Mesodermal cell (in vitro differentiated cells): Measurements from ENCODE around the gene MUC16. TPM values are rescaled to one million over a fixed set of nuclear protein-coding genes. Genes with fewer than 3 reads are reported as not detected.
"Not testable (repeated sequence)": the region's sequence is repeated elsewhere in the genome, so short reads cannot be mapped to it uniquely, and the experiment has no call there.

Experiments used
- H3K27ac ChIP-seq: 2 replicates; pipeline ENCODE4 v1.7.0; 2013; ENCODE audit warnings: mild to moderate bottlenecking, low read depth, low read length, moderate library complexity; ENCODE audit not compliant: severe bottlenecking
- H3K36me3 ChIP-seq: 2 replicates; pipeline ENCODE4 v1.7.1; 2013; ENCODE audit warnings: mild to moderate bottlenecking, low read length, moderate library complexity; ENCODE audit not compliant: control insufficient read depth, insufficient read depth
- H3K4me1 ChIP-seq: one replicate; pipeline ENCODE4 v1.7.1; 2013; ENCODE audit warnings: mild to moderate bottlenecking, low read length; ENCODE audit not compliant: insufficient read depth, control insufficient read depth, poor library complexity, severe bottlenecking
- H3K4me3 ChIP-seq: 2 replicates; pipeline ENCODE4 v1.7.0; 2013; ENCODE audit warnings: low read length, control low read depth, mild to moderate bottlenecking; ENCODE audit not compliant: insufficient read depth, poor library complexity, severe bottlenecking; ENCODE audit errors: extremely low read depth
- H3K9me3 ChIP-seq: 2 replicates; pipeline ENCODE4 v1.7.1; 2013; ENCODE audit warnings: mild to moderate bottlenecking, low read length, moderate library complexity; ENCODE audit not compliant: control insufficient read depth
- WGBS, 2 experiments: methylation state at CpG; one replicate each; pipeline ENCODE4 v1.1.5; 2013; ENCODE audit warnings: missing lambda C conversion rate in 2 of 2; ENCODE audit not compliant: insufficient coverage in 2 of 2; 5-methylcytosine and 5-hydroxymethylcytosine counted together
- polyA plus RNA-seq, 2 experiments: library from polyadenylated mRNA; stranded (reverse); fragments of 50-300 nt; gene quantifications; one replicate each; pipeline ENCODE4 v1.2.3, GENCODE V29; 2013

The MUC16 gene
- not detected for polyA plus RNA-seq (2013, experiment 1 of 2)
- polyA plus RNA-seq (2013, experiment 2 of 2), result not detected

DNA sequence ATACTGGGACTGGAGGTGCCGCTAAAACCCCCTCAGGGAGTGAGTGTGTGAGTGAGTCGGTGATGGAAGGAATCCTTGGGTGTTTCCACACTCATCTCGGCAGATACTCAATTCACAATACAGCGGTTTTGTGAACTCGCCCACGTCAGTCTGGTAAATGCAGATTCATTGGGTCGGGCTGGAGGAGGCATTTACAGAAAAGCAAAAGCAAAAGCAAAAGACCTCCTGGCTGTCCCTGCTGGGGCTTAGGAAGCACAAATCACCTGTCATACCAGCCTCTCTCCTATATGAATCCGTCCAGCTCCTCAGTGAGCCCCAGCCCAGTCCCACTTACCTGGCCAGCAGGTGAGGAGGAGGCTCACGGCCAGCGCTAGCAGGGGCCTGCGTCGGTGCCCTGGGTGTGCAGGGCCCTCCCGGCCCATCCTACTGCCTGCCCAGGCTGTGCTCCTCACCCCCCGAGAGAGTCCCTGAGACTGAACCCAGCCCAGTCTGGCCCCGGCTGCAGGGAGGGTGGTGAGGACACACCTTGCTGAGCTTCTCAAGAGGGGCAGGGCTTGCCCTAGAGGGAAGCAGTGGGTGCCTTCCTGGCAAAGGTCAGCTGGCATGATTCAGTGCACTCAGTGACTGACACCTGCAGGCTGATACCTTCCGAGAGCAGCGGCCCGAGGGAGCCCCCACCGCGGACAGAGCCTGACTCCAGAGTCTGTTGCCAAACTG lies at the start of gene MUC16:
TSS of gene MUC16 (minus strand) at position 475 of the 717 bp plus-strand sequence.
- Histone ChIP-seq H3K9me3 (no peaks in the 10 kb centered on the region), H3K4me3 (no peak within 1 kb of the TSS), H3K27ac (no peak within 1 kb of the TSS), H3K36me3 (no peaks in the 10 kb centered on the region), H3K4me1 (no peaks in the 10 kb centered on the region)
- WGBS, 2 experiments, result 87 to 91% methylated on average over 17 to 18 of the region's 20 CpGs

DNA sequence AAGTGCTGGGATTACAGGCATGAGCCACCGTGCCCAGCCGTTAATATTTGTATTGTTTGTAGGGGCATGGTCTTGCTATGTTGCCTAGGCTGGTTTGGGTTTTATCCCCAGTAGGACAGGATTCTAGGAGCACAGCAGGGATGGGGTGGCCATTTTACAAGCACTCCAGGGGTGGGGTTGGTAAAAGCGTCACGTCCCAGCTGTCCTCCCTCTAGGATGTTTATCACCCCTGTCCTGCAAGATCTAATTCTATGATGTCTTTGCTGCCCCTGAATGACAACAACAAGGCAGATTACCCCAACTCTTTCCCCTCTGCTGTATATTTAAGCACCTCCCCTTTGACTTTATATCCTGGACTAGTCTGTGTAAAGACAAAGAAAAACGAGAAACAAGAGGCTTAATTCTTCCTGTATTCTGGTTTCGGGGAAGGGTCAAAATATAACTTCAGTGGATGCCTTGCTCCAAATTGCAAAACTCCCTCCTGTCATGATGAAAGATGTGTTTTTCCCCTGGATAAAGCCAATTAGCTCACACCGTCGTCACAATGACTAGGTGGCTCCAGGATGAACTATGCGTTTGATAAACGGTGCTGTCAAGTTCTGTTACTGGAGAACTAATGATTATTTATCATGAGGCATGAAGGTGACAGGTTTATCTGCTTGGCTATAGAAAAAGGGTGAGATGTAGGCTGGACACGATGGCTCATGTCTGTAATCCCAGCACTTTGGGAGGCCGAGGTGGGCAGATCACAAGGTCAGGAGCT lies 48.9 kb upstream of the MUC16 start:
- Histone ChIP-seq H3K9me3 (no peaks in the 10 kb centered on the region), H3K4me3 (no peak overlapping the region), H3K36me3 (no peaks in the 10 kb centered on the region), H3K4me1 (peaks cover 11% of the 10 kb centered on the region), H3K27ac (no peak overlapping the region)
- WGBS, 2 experiments, result 79 to 83% methylated on average over 10 to 12 of the region's 12 CpGs

DNA sequence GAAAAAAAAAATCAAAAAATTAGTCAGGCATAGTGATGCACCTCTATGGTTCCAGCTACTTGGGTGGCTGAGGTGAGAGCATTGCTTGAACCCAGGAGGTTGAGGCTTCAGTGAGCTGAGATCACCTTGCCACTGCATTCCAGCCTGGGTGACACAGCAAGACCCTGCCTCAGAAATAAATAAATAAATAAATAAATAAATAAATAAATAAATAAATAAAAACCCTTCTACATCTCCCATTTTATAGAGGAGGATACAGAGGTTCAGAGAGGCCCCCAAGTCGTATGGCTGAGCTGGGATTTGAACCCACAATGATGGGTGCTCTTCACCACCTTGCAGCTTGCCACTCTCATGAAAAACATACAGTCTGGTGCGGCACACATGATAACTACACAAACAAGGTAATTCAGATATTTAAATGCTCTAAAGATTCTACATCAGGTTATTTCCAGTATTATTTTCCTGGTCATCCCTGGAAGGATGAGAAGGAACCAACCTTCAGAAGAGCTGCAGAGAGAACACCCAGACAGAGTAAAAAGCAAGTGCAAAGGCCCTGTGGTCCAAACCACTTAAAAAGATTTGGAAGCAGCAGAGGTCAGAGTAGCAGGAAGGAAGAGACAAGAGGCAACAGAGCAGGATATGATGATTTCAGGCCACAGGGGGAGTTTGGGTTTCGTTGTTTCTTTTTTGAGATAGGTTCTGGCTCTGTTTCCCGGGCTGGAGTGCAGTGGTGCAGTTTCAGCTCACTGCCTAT lies 47.5 kb upstream of the MUC16 start:
- 85 to 100% methylated on average over 2 to 3 of the region's 4 CpGs for WGBS, 2 experiments
- peaks cover 11% of the 10 kb centered on the region for H3K4me1 ChIP-seq
- no peaks in the 10 kb centered on the region for H3K9me3 ChIP-seq
- H3K4me3 ChIP-seq, result no peak overlapping the region
- H3K27ac ChIP-seq, result no peak overlapping the region
- no peaks in the 10 kb centered on the region for H3K36me3 ChIP-seq

DNA sequence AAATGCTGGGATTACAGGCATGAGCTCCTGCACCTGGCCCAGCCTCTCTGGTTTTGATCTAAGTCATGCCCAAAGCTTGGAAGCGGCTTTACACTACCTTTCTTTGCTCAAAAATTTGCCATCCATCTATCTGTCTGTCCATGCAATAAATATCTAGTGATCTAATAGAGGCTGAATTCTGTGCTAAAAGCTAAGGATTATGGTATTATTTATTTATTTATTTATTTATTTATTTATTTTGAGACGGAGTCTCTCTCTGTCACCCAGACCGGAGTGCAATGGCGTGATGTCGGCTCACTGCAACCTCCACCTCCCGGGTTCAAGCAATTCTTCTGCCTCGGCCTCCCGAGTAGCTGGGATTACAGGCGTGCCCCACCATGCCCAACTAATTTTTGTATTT lies 45.9 kb upstream of the MUC16 start:
- not testable (repeated sequence) for H3K9me3 ChIP-seq, H3K27ac ChIP-seq, H3K36me3 ChIP-seq, H3K4me3 ChIP-seq
- WGBS, 2 experiments, result 95 to 97% methylated on average over 6 of the region's 9 CpGs
- peaks cover 11% of the 10 kb centered on the region for H3K4me1 ChIP-seq

DNA sequence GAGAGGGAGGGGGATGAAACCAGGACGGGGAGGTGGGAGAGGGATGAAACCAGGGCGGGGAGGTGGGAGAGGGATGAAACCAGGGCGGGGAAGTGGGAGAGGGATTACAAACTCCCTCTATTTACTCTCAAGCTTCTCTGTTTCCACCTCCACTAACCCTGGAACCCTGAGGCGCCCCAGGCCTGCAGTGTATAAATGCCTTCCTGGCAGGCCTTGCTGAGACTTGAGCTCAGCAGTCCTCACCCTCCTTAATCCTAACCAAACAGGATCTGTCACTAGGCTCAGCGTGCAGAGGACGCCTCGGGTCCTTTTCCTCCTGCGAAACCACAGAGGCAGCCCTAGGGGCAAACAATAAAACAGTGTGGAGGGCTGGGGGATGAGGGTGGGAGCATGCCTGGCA lies 44.6 kb upstream of the MUC16 start:
- 14 to 30% methylated on average over 1 to 3 of the region's 8 CpGs for WGBS, 2 experiments
- Histone ChIP-seq H3K4me3 (no peak overlapping the region), H3K9me3 (no peaks in the 10 kb centered on the region), H3K4me1 (peaks cover 11% of the 10 kb centered on the region), H3K27ac (peak overlapping the region; percentile 49), H3K36me3 (no peaks in the 10 kb centered on the region)

DNA sequence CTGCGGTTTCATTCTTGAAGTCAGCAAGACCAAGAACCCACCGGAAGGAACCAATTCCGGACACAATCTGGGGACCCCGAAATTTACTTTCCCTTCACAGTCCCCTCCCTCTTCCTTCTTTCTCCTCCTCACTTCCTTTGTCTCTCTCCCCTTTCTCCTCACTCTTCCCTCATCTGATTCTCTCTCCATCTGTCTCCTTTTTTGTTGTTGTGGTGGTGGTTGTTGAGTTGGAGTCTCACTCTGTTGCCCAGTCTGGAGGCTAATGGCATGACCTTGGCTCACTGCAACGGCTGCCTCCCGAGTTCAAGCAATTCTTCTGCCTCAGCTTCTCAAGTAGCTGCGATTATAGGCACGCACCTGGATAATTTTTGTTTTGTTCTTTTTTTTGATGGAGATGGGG lies 44.0 kb upstream of the MUC16 start:
- Histone ChIP-seq H3K9me3 (no peaks in the 10 kb centered on the region), H3K4me3 (no peak overlapping the region), H3K4me1 (peaks cover 11% of the 10 kb centered on the region), H3K27ac (no peak overlapping the region), H3K36me3 (no peaks in the 10 kb centered on the region)
- WGBS, 2 experiments, result 84 to 91% methylated on average over 6 to 7 of the region's 8 CpGs

DNA sequence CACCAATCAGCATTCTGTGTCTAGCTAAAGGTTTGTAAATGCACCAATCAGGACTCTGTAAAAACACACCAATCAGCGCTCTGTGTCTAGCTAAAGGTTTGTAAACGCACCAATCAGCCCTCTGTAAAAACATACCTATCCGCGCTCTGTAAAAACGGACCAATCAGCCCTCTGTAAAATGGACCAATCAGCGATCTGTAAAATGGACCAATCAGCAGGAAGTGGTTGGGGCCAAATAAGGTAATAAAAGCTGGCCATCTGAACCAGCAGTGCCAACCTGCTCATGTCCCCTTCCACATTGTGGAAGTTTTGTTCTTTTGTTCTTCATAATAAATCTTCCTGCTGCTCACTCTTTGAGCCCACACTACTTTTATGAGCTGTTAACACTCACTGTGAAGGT lies 43.5 kb upstream of the MUC16 start:
- not testable (repeated sequence) for H3K27ac ChIP-seq, H3K36me3 ChIP-seq, H3K4me3 ChIP-seq, H3K9me3 ChIP-seq
- H3K4me1 ChIP-seq, result peaks cover 11% of the 10 kb centered on the region
- WGBS, 2 experiments, result 82 to 94% methylated on average over 2 to 6 of the region's 6 CpGs

DNA sequence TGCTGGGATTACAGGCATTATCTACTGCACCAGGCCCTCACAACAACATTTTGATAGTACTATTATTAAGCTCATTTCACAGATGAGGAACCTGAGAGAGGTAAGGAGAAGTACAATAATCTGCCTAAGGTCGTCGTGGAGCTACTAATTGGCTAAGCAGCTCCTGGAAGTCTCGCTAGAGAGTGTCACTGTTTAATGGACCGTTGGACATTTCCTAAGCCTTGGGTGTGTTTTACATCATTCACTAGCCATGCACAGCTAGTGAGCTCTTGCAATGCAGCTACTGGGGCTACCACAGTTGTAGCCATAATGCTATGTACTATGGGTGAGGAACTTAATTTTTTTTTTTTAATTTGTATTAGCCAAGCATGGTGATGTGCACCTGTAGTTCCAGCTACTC lies 42.7 kb upstream of the MUC16 start:
- peaks cover 11% of the 10 kb centered on the region for H3K4me1 ChIP-seq
- H3K36me3 ChIP-seq, result no peaks in the 10 kb centered on the region
- no peak overlapping the region for H3K27ac ChIP-seq
- no peaks in the 10 kb centered on the region for H3K9me3 ChIP-seq
- WGBS, 2 experiments, result 93 to 95% methylated on average over 4 of the region's 4 CpGs
- no peak overlapping the region for H3K4me3 ChIP-seq

DNA sequence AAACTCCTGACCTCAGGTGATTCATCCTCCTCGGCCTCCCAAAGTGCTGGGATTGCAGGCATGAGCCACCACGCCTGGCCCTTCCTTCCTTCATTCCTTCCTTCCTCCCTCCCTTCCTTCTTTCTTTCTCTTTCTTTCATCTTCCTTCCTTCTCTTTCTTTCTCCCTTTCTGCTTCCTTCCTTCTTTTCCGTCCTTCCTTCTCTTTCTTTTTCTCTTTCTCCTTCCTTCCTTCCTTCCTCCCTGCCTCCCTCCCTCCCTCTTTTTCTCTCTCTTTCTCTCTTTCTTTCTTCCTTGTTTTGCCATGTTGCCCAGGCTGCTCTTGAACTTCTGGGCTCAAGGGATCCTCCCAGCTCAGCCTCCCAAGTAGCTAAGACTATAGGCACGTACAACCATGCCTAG lies 36.5 kb upstream of the MUC16 start:
- Histone ChIP-seq H3K4me3 (no peak overlapping the region), H3K36me3 (no peaks in the 10 kb centered on the region), H3K9me3 (no peaks in the 10 kb centered on the region), H3K4me1 (no peaks in the 10 kb centered on the region), H3K27ac (no peak overlapping the region)
- 69 to 71% methylated on average over 3 to 4 of the region's 4 CpGs for WGBS, 2 experiments

DNA sequence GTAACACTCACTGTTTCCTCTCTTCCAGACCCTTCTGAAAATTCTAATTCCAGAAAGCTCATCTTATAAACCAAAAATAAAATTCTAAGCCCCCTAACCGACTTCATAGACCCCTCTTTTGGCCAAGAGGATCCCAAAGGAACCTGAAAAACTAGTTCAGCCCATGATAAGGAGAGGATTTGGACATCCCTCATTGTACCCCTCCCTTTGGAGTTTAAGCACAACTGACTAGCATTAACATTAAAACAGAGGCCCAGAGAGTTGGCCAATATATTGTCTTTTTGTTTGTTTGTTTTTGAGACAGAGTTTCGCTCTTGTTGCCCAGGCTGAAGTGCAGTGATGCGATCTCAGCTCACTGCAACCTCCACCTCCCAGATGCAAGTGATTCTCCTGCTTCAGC lies 34.2 kb upstream of the MUC16 start:
- H3K9me3 ChIP-seq, result no peaks in the 10 kb centered on the region
- no peaks in the 10 kb centered on the region for H3K36me3 ChIP-seq
- no peak overlapping the region for H3K4me3 ChIP-seq
- 100% methylated on average over 1 of the region's 3 CpGs; no CpG with 5 or more reads in 1 of the 2 experiments for WGBS, 2 experiments
- no peak overlapping the region for H3K27ac ChIP-seq
- no peaks in the 10 kb centered on the region for H3K4me1 ChIP-seq
